ENCODE data around the gene FRK. TPM values are rescaled to one million over a fixed set of nuclear protein-coding genes. Genes with fewer than 3 reads are reported as not detected.
A peak's percentile ranks its signal among the peaks of the same experiment; 100 is the strongest.

FRK gene
- total and polyA plus RNA-seq, 8 donors = 0.72 to 11.6 (median 4.5) TPM

GRCh38 chr6:116078945-116079344 lies 18.3 kb upstream of the FRK start:
- Histone ChIP-seq H3K4me3 (no peak overlapping the region), H3K27me3 (no peaks in the 10 kb centered on the region), H3K36me3 (no peaks in the 10 kb centered on the region), H3K27ac (no peak overlapping the region), H3K9me3 (no peaks in the 10 kb centered on the region), H3K4me1 (no peaks in the 10 kb centered on the region)
- DNase-seq (no peak), FAIRE-seq (no peak), ATAC-seq (no peak)
- no peak for TF ChIP-seq CTCF (IDR thresholded peaks at IDR 0.05)
- intact Hi-C loops (cut with DNase I) = no loop called here
- whole genome bisulfite sequencing, 2 donors = 95 to 98% methylated on average over 3 of the region's 3 CpGs

- Histone ChIP-seq H3K36me3 (no peaks in the 10 kb centered on the region), H3K27me3 (no peaks in the 10 kb centered on the region), H3K4me3 (no peak overlapping the region), H3K27ac (no peak overlapping the region), H3K4me1 (no peaks in the 10 kb centered on the region), H3K9me3 (no peaks in the 10 kb centered on the region)
- no peak for FAIRE-seq
- DNase-seq = no peak
- ATAC-seq = no peak
- intact Hi-C loops (cut with DNase I) = no loop called here
- 67 to 73% methylated on average over 3 of the region's 3 CpGs for WGBS, 2 donors
- no peak for TF ChIP-seq CTCF (IDR thresholded peaks at IDR 0.05)
Observed at GRCh38 chr6:116078522-116078921, 17.8 kb upstream of the FRK start.

GRCh38 chr6:116074732-116075390 lies 14.2 kb upstream of the FRK start:
- 83 to 99% methylated on average over 2 of the region's 2 CpGs for WGBS, 2 donors
- H3K9me3 ChIP-seq = no peaks in the 10 kb centered on the region
- intact Hi-C loops (cut with DNase I) = no loop called here
- no peaks in the 10 kb centered on the region for H3K27me3 ChIP-seq
- ATAC-seq (no peak), FAIRE-seq (no peak), DNase-seq (no peak)
- H3K4me1 ChIP-seq = no peaks in the 10 kb centered on the region
- H3K27ac ChIP-seq = no peak overlapping the region
- H3K4me3 ChIP-seq = no peak overlapping the region
- TF ChIP-seq CTCF (IDR thresholded peaks at IDR 0.05) = no peak
- no peaks in the 10 kb centered on the region for H3K36me3 ChIP-seq

GRCh38 chr6:116073765-116074440 lies 13.2 kb upstream of the FRK start:
- Histone ChIP-seq H3K27ac (no peak overlapping the region), H3K4me3 (no peak overlapping the region), H3K9me3 (no peaks in the 10 kb centered on the region), H3K36me3 (no peaks in the 10 kb centered on the region), H3K27me3 (no peaks in the 10 kb centered on the region), H3K4me1 (no peaks in the 10 kb centered on the region)
- ATAC-seq (peak in 2 of 4 donors; percentile 51), FAIRE-seq (no peak), DNase-seq (no peak)
- intact Hi-C loops (cut with DNase I) = no loop called here
- 81 to 86% methylated on average over 2 of the region's 2 CpGs for WGBS, 2 donors
- no peak for TF ChIP-seq CTCF (IDR thresholded peaks at IDR 0.05)

- H3K27ac ChIP-seq = no peak overlapping the region
- DNase-seq (no peak), FAIRE-seq (no peak), ATAC-seq (no peak)
- intact Hi-C loops (cut with DNase I) = no loop called here
- no peaks in the 10 kb centered on the region for H3K4me1 ChIP-seq
- H3K4me3 ChIP-seq = no peak overlapping the region
- H3K9me3 ChIP-seq = no peaks in the 10 kb centered on the region
- 17 to 44% methylated on average over 1 of the region's 1 CpG for WGBS, 2 donors
- H3K36me3 ChIP-seq = no peaks in the 10 kb centered on the region
- TF ChIP-seq CTCF (IDR thresholded peaks at IDR 0.05) = no peak
- H3K27me3 ChIP-seq = no peaks in the 10 kb centered on the region
Observed at GRCh38 chr6:116072368-116072767, 11.7 kb upstream of the FRK start.

Data from pancreas (tissue), 10 donors.